Effector CD8-positive, alpha-beta T cell (primary cell): ENCODE measurements around the gene KCNMB4.
A peak's percentile ranks its signal among the peaks of the same experiment; 100 is the strongest.

Experiments
- DNase-seq: peaks from one replicate; lab custom pipeline; 2025; lab: John Stamatoyannopoulos, UW
- total RNA-seq, 4 experiments: gene quantifications; one replicate each; lab custom pipeline; 2026; lab: John Stamatoyannopoulos, UW

The KCNMB4 gene
- total RNA-seq: 2.4 to 4.8 (median 2.8) reads per million in 4 experiments

- DNase-seq: peak; percentile 70
These were observed at the start of gene KCNMB4 for GRCh38 chr12:70365648-70366518. Gene KCNMB4 (plus strand): TSS chr12:70366290. CDS start chr12:70366735, 445 bp downstream.

GRCh38 chr12:70317781-70318180 is 48.3 kb upstream of the KCNMB4 start:
- DNase-seq: no peak

- no peak for DNase-seq
These were observed 46.5 kb upstream of the KCNMB4 start for GRCh38 chr12:70319605-70320004.

- no peak for DNase-seq
These were observed 44.9 kb upstream of the KCNMB4 start for GRCh38 chr12:70321191-70321590.

GRCh38 chr12:70327541-70327940 is 38.5 kb upstream of the KCNMB4 start:
- no peak for DNase-seq

GRCh38 chr12:70329728-70330127 is 36.4 kb upstream of the KCNMB4 start:
- no peak for DNase-seq

- no peak for DNase-seq
These were observed 35.9 kb upstream of the KCNMB4 start for GRCh38 chr12:70330158-70330557.

- DNase-seq: no peak
These were observed 33.9 kb upstream of the KCNMB4 start for GRCh38 chr12:70332236-70332635.

- no peak for DNase-seq
These were observed 31.3 kb upstream of the KCNMB4 start for GRCh38 chr12:70334742-70335141.

GRCh38 chr12:70338531-70338930 is 27.6 kb upstream of the KCNMB4 start:
- no peak for DNase-seq

GRCh38 chr12:70351076-70351475 is 15.0 kb upstream of the KCNMB4 start:
- DNase-seq: no peak

- DNase-seq: no peak
These were observed 12.1 kb upstream of the KCNMB4 start for GRCh38 chr12:70353780-70354660.

- no peak for DNase-seq
These were observed 11.3 kb upstream of the KCNMB4 start for GRCh38 chr12:70354787-70355186.

- DNase-seq: no peak
These were observed 10.1 kb upstream of the KCNMB4 start for GRCh38 chr12:70355972-70356371.

- no peak for DNase-seq
These were observed 6.5 kb upstream of the KCNMB4 start for GRCh38 chr12:70359458-70360197.

- DNase-seq: no peak
These were observed 5.9 kb upstream of the KCNMB4 start for GRCh38 chr12:70360218-70360617.

- DNase-seq: no peak
These were observed 1.2 kb upstream of the KCNMB4 start for GRCh38 chr12:70364695-70365397.

GRCh38 chr12:70365398-70365647 is 767 bp upstream of the KCNMB4 start:
- no peak for DNase-seq

- DNase-seq: peak; percentile 52
These were observed 629 bp downstream of the KCNMB4 start for GRCh38 chr12:70366581-70367257.

- no peak for DNase-seq
These were observed 1.4 kb downstream of the KCNMB4 start for GRCh38 chr12:70367258-70368141.
